Bone marrow (tissue), 2 donors: ENCODE measurements around the gene STAT5B.
"Not testable (repeated sequence)": the region's sequence is repeated elsewhere in the genome, so short reads cannot be mapped to it uniquely, and the experiment has no call there.

Source experiments
- DNase-seq, 2 donors: peaks; one replicate each; lab custom pipeline; 2025; lab: John Stamatoyannopoulos, UW

The STAT5B gene

GRCh38 chr17:42233994-42234393 is 42.2 kb downstream of the STAT5B start:
- DNase-seq: no peak

GRCh38 chr17:42233156-42233555 is 43.0 kb downstream of the STAT5B start:
- no peak for DNase-seq

GRCh38 chr17:42230225-42230624 is 46.0 kb downstream of the STAT5B start:
- DNase-seq: no peak

GRCh38 chr17:42227849-42228700 is 48.1 kb downstream of the STAT5B start:
- no peak for DNase-seq

- DNase-seq: no peak
Observed at GRCh38 chr17:42225646-42226045, 50.5 kb downstream of the STAT5B start.

- no peak for DNase-seq
Observed at GRCh38 chr17:42224651-42225050, 51.5 kb downstream of the STAT5B start.

- DNase-seq: peak; percentile 7 to 77
Observed at GRCh38 chr17:42221886-42222745, 54.1 kb downstream of the STAT5B start.

GRCh38 chr17:42219280-42219679 is 56.9 kb downstream of the STAT5B start:
- DNase-seq: not testable (repeated sequence)

- no peak for DNase-seq
Observed at GRCh38 chr17:42214156-42214555, 62.0 kb downstream of the STAT5B start.

- DNase-seq: no peak
Observed at GRCh38 chr17:42212382-42212781, 63.8 kb downstream of the STAT5B start.

GRCh38 chr17:42211921-42212341 is 64.3 kb downstream of the STAT5B start:
- DNase-seq: not testable (repeated sequence)

GRCh38 chr17:42210046-42210445 is 66.1 kb downstream of the STAT5B start:
- no peak for DNase-seq

GRCh38 chr17:42206153-42206612 is 70.0 kb downstream of the STAT5B start:
- DNase-seq: not testable (repeated sequence)

GRCh38 chr17:42203354-42203753 is 72.8 kb downstream of the STAT5B start:
- no peak for DNase-seq

- DNase-seq: no peak
Observed at GRCh38 chr17:42202696-42203095, 73.5 kb downstream of the STAT5B start.

GRCh38 chr17:42202159-42202558 is 74.0 kb downstream of the STAT5B start:
- no peak for DNase-seq

- no peak for DNase-seq
Observed at GRCh38 chr17:42201458-42201772, 74.8 kb downstream of the STAT5B start.

- no peak for DNase-seq
Observed at GRCh38 chr17:42200706-42201457, 75.3 kb downstream of the STAT5B start.

- DNase-seq: no peak
Observed at GRCh38 chr17:42199416-42200011, 76.7 kb downstream of the STAT5B start.

GRCh38 chr17:42198897-42199296 is 77.3 kb downstream of the STAT5B start:
- peak in 1 of 2 donors; percentile 73 for DNase-seq

GRCh38 chr17:42197564-42198156 is 78.5 kb downstream of the STAT5B start:
- DNase-seq: no peak
